HEK293 (cell line): ENCODE results near the gene ZNF662.

Source experiments
- GFI1B ChIP-seq: fragments of 450-650 bp; formaldehyde crosslinking; IDR thresholded peaks from 2 replicates; pipeline ENCODE4 v1.5.1; 2016; ENCODE audit warnings: missing biosample characterization, missing genetic modification characterization
- YY1 ChIP-seq: fragments of 450-650 bp; formaldehyde crosslinking; IDR thresholded peaks from 2 replicates; pipeline ENCODE4 v1.5.1; 2018; ENCODE audit warnings: missing biosample characterization, missing genetic modification characterization
- ZBTB17 ChIP-seq: fragments of 450-650 bp; formaldehyde crosslinking; IDR thresholded peaks from 2 replicates; pipeline ENCODE4 v1.5.1; 2016; ENCODE audit warnings: missing biosample characterization, missing genetic modification characterization
- ZNF138 ChIP-seq: fragments of 450-650 bp; formaldehyde crosslinking; IDR thresholded peaks from 2 replicates; pipeline ENCODE4 v1.5.1; 2016; ENCODE audit warnings: missing biosample characterization, missing genetic modification characterization, borderline replicate concordance
- ZNF202 ChIP-seq: fragments of 450-650 bp; formaldehyde crosslinking; IDR thresholded peaks from 2 replicates; pipeline ENCODE4 v1.5.1; 2016; ENCODE audit warnings: missing biosample characterization, missing genetic modification characterization, borderline replicate concordance
- ZNF274 ChIP-seq, 2 experiments: fragments of 200-500 bp in 1 of 2; fragments of 450-650 bp in 1 of 2; sonication (Bioruptor generic) in 1 of 2; formaldehyde crosslinking in 1 of 2; IDR thresholded peaks; 2 replicates each; pipeline versions ENCODE4 v1.5.1 to v1.6.1; 2014 to 2016; ENCODE audit warnings: borderline replicate concordance in 1 of 2, inconsistent platforms in 1 of 2, low read length in 1 of 2, missing biosample characterization in 1 of 2, missing genetic modification characterization in 1 of 2
- ZSCAN16 ChIP-seq: fragments of 450-650 bp; formaldehyde crosslinking; IDR thresholded peaks from 2 replicates; pipeline ENCODE4 v1.5.1; 2016; ENCODE audit warnings: missing biosample characterization, missing genetic modification characterization
- TF ChIP-seq, protein P1 (sequence below): fragments of 450-650 bp; formaldehyde crosslinking; IDR thresholded peaks from 2 replicates; pipeline ENCODE4 v1.5.1; 2016; ENCODE audit warnings: missing biosample characterization, missing genetic modification characterization

DNA sequence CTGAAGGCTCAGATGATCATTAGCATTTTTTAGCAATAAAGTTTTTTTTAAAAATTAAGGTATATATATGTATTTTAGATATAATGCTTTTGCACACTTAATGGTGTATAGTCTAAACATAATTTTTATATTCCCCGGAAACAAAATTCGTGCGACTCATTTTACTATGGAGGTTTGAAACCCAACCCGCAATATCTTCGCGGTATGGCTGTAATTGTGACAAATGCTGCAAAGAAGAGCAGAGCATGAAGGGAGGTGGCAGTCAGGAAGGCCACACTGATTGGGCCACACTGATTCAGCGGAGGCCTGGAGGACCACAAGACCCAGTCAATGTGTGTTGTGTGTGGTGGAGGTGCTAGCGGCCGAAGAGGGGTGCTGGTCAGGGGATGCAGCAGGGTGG is 25.8 kb upstream of the ZNF662 start:
- TF ChIP-seq ZSCAN16 (tag by site-specific recombination) (no peak), ZNF274 (IDR thresholded peaks at IDR 0.05; ENCODE audit: low read length) (no peak), ZNF274 (tag by site-specific recombination; IDR thresholded peaks at IDR 0.05; ENCODE audit: borderline replicate concordance) (no peak), ZBTB17 (tag by site-specific recombination) (no peak), ZNF138 (tag by site-specific recombination) (no peak), GFI1B (tag by site-specific recombination) (no peak), YY1 (no peak), ZNF202 (no peak)
- TF ChIP-seq, protein P1, sequence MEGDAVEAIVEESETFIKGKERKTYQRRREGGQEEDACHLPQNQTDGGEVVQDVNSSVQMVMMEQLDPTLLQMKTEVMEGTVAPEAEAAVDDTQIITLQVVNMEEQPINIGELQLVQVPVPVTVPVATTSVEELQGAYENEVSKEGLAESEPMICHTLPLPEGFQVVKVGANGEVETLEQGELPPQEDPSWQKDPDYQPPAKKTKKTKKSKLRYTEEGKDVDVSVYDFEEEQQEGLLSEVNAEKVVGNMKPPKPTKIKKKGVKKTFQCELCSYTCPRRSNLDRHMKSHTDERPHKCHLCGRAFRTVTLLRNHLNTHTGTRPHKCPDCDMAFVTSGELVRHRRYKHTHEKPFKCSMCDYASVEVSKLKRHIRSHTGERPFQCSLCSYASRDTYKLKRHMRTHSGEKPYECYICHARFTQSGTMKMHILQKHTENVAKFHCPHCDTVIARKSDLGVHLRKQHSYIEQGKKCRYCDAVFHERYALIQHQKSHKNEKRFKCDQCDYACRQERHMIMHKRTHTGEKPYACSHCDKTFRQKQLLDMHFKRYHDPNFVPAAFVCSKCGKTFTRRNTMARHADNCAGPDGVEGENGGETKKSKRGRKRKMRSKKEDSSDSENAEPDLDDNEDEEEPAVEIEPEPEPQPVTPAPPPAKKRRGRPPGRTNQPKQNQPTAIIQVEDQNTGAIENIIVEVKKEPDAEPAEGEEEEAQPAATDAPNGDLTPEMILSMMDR (tag by site-specific recombination) = no peak
